OCI-LY3 (cell line): ENCODE data around the gene CEP85L.

Experiments used
- EZH2phosphoT487 ChIP-seq: fragments of 200-600 bp; shearing (Covaris generic); IDR thresholded peaks from 2 replicates; pipeline ENCODE4 v1.6.1; 2018; ENCODE audit warnings: antibody characterized with exemption, mixed run types, low read depth
- TF ChIP-seq, protein P1 (sequence below): fragments of 200-600, 300-600 bp; sonication (generic); IDR thresholded peaks from 2 replicates; pipeline ENCODE4 v1.5.1; 2014; ENCODE audit warnings: antibody characterized with exemption, low read length, low read depth

DNA sequence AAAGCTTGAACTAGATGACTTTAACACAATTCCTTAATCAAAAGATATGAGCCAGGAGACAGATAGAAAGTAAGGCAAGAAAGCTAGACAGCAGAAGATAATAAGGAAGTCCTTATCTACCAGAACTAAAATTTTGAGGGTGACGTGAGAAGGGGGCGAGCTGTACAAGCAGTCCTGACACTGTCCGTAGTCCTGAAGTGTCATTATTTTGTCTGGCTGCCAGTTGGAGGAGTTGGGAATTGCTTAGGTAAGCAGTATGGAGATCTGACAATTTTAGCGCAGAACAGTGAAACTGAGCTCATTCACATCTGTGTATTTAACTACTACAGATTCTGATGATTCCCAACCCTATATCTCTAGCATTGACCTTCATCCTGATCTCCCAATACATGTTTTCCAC lies 25.8 kb upstream of the CEP85L start:
- TF ChIP-seq, protein P1, sequence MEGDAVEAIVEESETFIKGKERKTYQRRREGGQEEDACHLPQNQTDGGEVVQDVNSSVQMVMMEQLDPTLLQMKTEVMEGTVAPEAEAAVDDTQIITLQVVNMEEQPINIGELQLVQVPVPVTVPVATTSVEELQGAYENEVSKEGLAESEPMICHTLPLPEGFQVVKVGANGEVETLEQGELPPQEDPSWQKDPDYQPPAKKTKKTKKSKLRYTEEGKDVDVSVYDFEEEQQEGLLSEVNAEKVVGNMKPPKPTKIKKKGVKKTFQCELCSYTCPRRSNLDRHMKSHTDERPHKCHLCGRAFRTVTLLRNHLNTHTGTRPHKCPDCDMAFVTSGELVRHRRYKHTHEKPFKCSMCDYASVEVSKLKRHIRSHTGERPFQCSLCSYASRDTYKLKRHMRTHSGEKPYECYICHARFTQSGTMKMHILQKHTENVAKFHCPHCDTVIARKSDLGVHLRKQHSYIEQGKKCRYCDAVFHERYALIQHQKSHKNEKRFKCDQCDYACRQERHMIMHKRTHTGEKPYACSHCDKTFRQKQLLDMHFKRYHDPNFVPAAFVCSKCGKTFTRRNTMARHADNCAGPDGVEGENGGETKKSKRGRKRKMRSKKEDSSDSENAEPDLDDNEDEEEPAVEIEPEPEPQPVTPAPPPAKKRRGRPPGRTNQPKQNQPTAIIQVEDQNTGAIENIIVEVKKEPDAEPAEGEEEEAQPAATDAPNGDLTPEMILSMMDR: no peak
- TF ChIP-seq EZH2phosphoT487: no peak
